22Rv1 (cell line): Measurements from ENCODE around the gene TMEM255B.

Source experiments
- H3K27ac ChIP-seq: fragments of 450-650 bp; 2 replicates; pipeline ENCODE4 v1.5.1; 2017
- ZFX ChIP-seq: fragments of 450-650 bp; IDR thresholded peaks from 2 replicates; pipeline ENCODE4 v1.6.1; 2017; ENCODE audit warnings: antibody characterized with exemption, borderline replicate concordance
- TF ChIP-seq, protein P1 (sequence below): fragments of 450-650 bp; IDR thresholded peaks from 2 replicates; pipeline ENCODE4 v1.5.1; 2017; ENCODE audit warnings: mild to moderate bottlenecking

TMEM255B gene

DNA sequence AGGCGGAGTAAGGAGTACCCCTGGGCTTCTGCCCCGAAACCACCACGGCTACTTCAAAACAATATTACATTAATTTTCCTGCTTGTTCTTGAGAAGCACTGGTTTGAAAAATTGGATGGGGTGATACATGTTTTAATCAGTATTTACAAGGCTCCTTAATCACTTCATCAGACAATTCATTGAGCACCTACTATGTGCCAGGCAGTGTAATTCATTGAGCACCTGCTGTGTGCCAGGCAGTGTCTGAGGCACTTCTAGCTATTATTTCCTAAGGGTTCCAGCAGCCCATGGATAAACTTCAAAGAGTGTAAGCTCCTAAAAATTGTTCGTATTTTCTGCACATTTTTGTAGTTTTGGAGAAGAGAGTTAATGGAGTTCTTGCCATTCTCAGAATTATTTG lies 106.4 kb downstream of the TMEM255B start:
- H3K27ac ChIP-seq = no peak overlapping the region
- TF ChIP-seq ZFX = no peak
- TF ChIP-seq, protein P1, sequence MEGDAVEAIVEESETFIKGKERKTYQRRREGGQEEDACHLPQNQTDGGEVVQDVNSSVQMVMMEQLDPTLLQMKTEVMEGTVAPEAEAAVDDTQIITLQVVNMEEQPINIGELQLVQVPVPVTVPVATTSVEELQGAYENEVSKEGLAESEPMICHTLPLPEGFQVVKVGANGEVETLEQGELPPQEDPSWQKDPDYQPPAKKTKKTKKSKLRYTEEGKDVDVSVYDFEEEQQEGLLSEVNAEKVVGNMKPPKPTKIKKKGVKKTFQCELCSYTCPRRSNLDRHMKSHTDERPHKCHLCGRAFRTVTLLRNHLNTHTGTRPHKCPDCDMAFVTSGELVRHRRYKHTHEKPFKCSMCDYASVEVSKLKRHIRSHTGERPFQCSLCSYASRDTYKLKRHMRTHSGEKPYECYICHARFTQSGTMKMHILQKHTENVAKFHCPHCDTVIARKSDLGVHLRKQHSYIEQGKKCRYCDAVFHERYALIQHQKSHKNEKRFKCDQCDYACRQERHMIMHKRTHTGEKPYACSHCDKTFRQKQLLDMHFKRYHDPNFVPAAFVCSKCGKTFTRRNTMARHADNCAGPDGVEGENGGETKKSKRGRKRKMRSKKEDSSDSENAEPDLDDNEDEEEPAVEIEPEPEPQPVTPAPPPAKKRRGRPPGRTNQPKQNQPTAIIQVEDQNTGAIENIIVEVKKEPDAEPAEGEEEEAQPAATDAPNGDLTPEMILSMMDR = no peak
